ENCODE data around the gene MYO1D.

- TF ChIP-seq YY1 (IDR thresholded peaks at IDR 0.05): no peak
- TF ChIP-seq RAD21 (IDR thresholded peaks at IDR 0.05): no peak
- no peak for TF ChIP-seq REST (IDR thresholded peaks at IDR 0.05)
- no peak for TF ChIP-seq MAX (IDR thresholded peaks at IDR 0.05)
- no peak for TF ChIP-seq CTCF (IDR thresholded peaks at IDR 0.05; ENCODE audit: low read depth, low read length, missing input control)
- no peak for TF ChIP-seq RXRA (IDR thresholded peaks at IDR 0.05)
- no peak for TF ChIP-seq SP1 (IDR thresholded peaks at IDR 0.05)
- no peak for TF ChIP-seq FOXA1 (IDR thresholded peaks at IDR 0.05)
- no peak for TF ChIP-seq GABPA (IDR thresholded peaks at IDR 0.05 in 1 of 2, conservative IDR thresholded peaks at IDR 0.05 in 1 of 2)
- no peak for TF ChIP-seq JUND (IDR thresholded peaks at IDR 0.05)
- no peak for TF ChIP-seq TAF1 (conservative IDR thresholded peaks at IDR 0.05)
- no peak for TF ChIP-seq ZBTB33 (IDR thresholded peaks at IDR 0.05)
- no peak for TF ChIP-seq EGR1 (IDR thresholded peaks at IDR 0.05; ENCODE audit: low read depth in 2 of 2)
- no peak for TF ChIP-seq ATF3 (IDR thresholded peaks at IDR 0.05)
These were observed 220.0 kb downstream of the MYO1D start for GRCh38 chr17:32656886-32657285.

All from liver (tissue), 3 donors.